CD4-positive, alpha-beta T cell (primary cell): Measurements from ENCODE around the gene ADGRG6. TPM values are rescaled to one million over a fixed set of nuclear protein-coding genes. Genes with fewer than 3 reads are reported as not detected.

Experiments used
- ATAC-seq: fragments of 200-7000 bp; cut with Tn5 transposase; one replicate; pipeline ENCODE4 v1.10.0; 2022; ENCODE audit warnings: mild to moderate bottlenecking; ENCODE audit not compliant: poor library complexity
- CTCF ChIA-PET: fragments of 350-600 bp; sonication (Branson Sonifier 250); formaldehyde crosslinking; loops from one replicate; lab custom pipeline; 2021; ENCODE audit warnings: antibody characterized with exemption, inconsistent platforms; lab: Charles Lee
- POLR2A ChIA-PET: fragments of 350-600 bp; sonication (Branson Sonifier 250); formaldehyde crosslinking; loops from one replicate; lab custom pipeline; 2021; ENCODE audit warnings: antibody characterized with exemption, inconsistent platforms; lab: Charles Lee
- DNase-seq, 14 experiments: peaks; one replicate each; pipeline ENCODE4 v3.0.0-alpha.2; 2013 to 2020; ENCODE audit warnings: mixed read lengths in 2 of 14
- H3K27ac ChIP-seq, 2 donors: one replicate each; pipeline versions ENCODE4 v1.5.1 to v1.7.0; 2013; ENCODE audit warnings: low read length in 2 of 2, low read depth in 1 of 2, mild to moderate bottlenecking in 1 of 2
- H3K27me3 ChIP-seq, 2 experiments: 1 replicate in 1 of 2; 2 replicates in 1 of 2; pipeline versions ENCODE4 v1.6.1 to v1.7.0; 2013; ENCODE audit warnings: low read length in 2 of 2, control low read depth in 1 of 2, mild to moderate bottlenecking in 1 of 2, moderate library complexity in 1 of 2; ENCODE audit not compliant: insufficient read depth in 2 of 2, control insufficient read depth in 1 of 2
- H3K36me3 ChIP-seq: one replicate; pipeline ENCODE4 v1.6.1; 2013; ENCODE audit warnings: low read length, control low read depth; ENCODE audit not compliant: insufficient read depth
- H3K4me1 ChIP-seq: one replicate; pipeline ENCODE4 v1.6.1; 2013; ENCODE audit warnings: low read length, control low read depth; ENCODE audit not compliant: insufficient read depth
- H3K4me3 ChIP-seq: one replicate; pipeline ENCODE4 v1.5.1; 2013; ENCODE audit warnings: mild to moderate bottlenecking, low read length, moderate library complexity
- H3K9me3 ChIP-seq, 2 experiments: 1 replicate in 1 of 2; 2 replicates in 1 of 2; pipeline versions ENCODE4 v1.6.1 to v1.7.0; 2013; ENCODE audit warnings: low read length in 2 of 2, mild to moderate bottlenecking in 2 of 2, control low read depth in 1 of 2, moderate library complexity in 1 of 2; ENCODE audit not compliant: control insufficient read depth in 1 of 2, insufficient read depth in 1 of 2
- H3K27ac Mint-ChIP-seq: one replicate; pipeline ENCODE4 v1.8.0; 2020; ENCODE audit warnings: mixed read lengths
- H3K27me3 Mint-ChIP-seq: one replicate; pipeline ENCODE4 v1.8.0; 2021; ENCODE audit warnings: mixed read lengths
- H3K36me3 Mint-ChIP-seq: one replicate; pipeline ENCODE4 v1.8.0; 2021; ENCODE audit warnings: low read depth, mixed read lengths
- H3K4me1 Mint-ChIP-seq: one replicate; pipeline ENCODE4 v1.8.0; 2021; ENCODE audit warnings: low read depth, mixed read lengths
- H3K4me3 Mint-ChIP-seq: one replicate; pipeline ENCODE4 v1.8.0; 2020; ENCODE audit warnings: mild to moderate bottlenecking, mixed read lengths
- H3K9me3 Mint-ChIP-seq: one replicate; pipeline ENCODE4 v1.8.0; 2020; ENCODE audit warnings: mixed read lengths
- intact Hi-C, 2 experiments: fragments of 100-400 bp; cut with DNase I in 1 of 2; cut with micrococcal nuclease in 1 of 2; formaldehyde crosslinking; loops; one replicate each; pipeline versions ENCODE4 v1.15.1 to v1.9.0; 2023 to 2025; cut with DNase I, micrococcal nuclease
- total RNA-seq, 174 experiments: library from RNA in 2 of 174; stranded (reverse) in 2 of 174; gene quantifications; one replicate each; pipeline ENCODE4 v1.2.3 and lab custom pipeline; 2021 to 2026
- TF ChIP-seq, protein P1 (sequence below): fragments of 200-600 bp; IDR thresholded peaks from one replicate; pipeline ENCODE4 v1.8.0; 2022; ENCODE audit warnings: antibody characterized with exemption, mild to moderate bottlenecking

Gene ADGRG6
- total RNA-seq, 2 experiments from 2014 or later, result 0.31 to 0.63 TPM

GRCh38 chr6:142336787-142337186 lies 35.0 kb downstream of the ADGRG6 start:
- H3K27me3 Mint-ChIP-seq, result peaks cover 1% of the 10 kb centered on the region
- no peak overlapping the region for H3K4me3 Mint-ChIP-seq
- ChIA-PET CTCF (no interaction called here), POLR2A (interaction anchor here (1.6 kb wide), 1 partner anchor 20 kb away, joined by 3 read pairs; no protein-coding TSS in a partner anchor)
- H3K4me1 Mint-ChIP-seq, result peaks cover under 1% of the 10 kb centered on the region
- intact Hi-C loops, result no loop called here
- no peaks in the 10 kb centered on the region for H3K9me3 Mint-ChIP-seq
- H3K27me3 ChIP-seq, result no peaks in the 10 kb centered on the region
- H3K4me1 ChIP-seq, result no peaks in the 10 kb centered on the region
- H3K27ac Mint-ChIP-seq, result no peak overlapping the region
- H3K27ac ChIP-seq, result no peak overlapping the region
- H3K36me3 Mint-ChIP-seq, result no peaks in the 10 kb centered on the region
- no peak for ATAC-seq
- TF ChIP-seq, protein P1, sequence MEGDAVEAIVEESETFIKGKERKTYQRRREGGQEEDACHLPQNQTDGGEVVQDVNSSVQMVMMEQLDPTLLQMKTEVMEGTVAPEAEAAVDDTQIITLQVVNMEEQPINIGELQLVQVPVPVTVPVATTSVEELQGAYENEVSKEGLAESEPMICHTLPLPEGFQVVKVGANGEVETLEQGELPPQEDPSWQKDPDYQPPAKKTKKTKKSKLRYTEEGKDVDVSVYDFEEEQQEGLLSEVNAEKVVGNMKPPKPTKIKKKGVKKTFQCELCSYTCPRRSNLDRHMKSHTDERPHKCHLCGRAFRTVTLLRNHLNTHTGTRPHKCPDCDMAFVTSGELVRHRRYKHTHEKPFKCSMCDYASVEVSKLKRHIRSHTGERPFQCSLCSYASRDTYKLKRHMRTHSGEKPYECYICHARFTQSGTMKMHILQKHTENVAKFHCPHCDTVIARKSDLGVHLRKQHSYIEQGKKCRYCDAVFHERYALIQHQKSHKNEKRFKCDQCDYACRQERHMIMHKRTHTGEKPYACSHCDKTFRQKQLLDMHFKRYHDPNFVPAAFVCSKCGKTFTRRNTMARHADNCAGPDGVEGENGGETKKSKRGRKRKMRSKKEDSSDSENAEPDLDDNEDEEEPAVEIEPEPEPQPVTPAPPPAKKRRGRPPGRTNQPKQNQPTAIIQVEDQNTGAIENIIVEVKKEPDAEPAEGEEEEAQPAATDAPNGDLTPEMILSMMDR, result no peak
- no peak for DNase-seq
- H3K9me3 ChIP-seq, result no peaks in the 10 kb centered on the region
- H3K36me3 ChIP-seq, result no peaks in the 10 kb centered on the region
- no peak overlapping the region for H3K4me3 ChIP-seq

- POLR2A ChIA-PET, result no interaction called here
- H3K36me3 Mint-ChIP-seq, result no peaks in the 10 kb centered on the region
- H3K36me3 ChIP-seq, result no peaks in the 10 kb centered on the region
- TF ChIP-seq, protein P1, result no peak
- H3K4me1 ChIP-seq, result no peaks in the 10 kb centered on the region
- H3K9me3 ChIP-seq, result no peaks in the 10 kb centered on the region
- no peak overlapping the region for H3K4me3 Mint-ChIP-seq
- H3K4me1 Mint-ChIP-seq, result no peaks in the 10 kb centered on the region
- CTCF ChIA-PET, result no interaction called here
- intact Hi-C loops, result no loop called here
- DNase-seq (no peak), ATAC-seq (no peak)
- peaks cover 0 to 7% of the 10 kb centered on the region in 2 experiments for H3K27me3 ChIP-seq
- no peak overlapping the region for H3K4me3 ChIP-seq
- no peak overlapping the region for H3K27ac Mint-ChIP-seq
- H3K9me3 Mint-ChIP-seq, result no peaks in the 10 kb centered on the region
- H3K27me3 Mint-ChIP-seq, result peaks cover 8% of the 10 kb centered on the region
- H3K27ac ChIP-seq, result no peak overlapping the region
Observed at GRCh38 chr6:142339113-142339512, 37.3 kb downstream of the ADGRG6 start.

DNA sequence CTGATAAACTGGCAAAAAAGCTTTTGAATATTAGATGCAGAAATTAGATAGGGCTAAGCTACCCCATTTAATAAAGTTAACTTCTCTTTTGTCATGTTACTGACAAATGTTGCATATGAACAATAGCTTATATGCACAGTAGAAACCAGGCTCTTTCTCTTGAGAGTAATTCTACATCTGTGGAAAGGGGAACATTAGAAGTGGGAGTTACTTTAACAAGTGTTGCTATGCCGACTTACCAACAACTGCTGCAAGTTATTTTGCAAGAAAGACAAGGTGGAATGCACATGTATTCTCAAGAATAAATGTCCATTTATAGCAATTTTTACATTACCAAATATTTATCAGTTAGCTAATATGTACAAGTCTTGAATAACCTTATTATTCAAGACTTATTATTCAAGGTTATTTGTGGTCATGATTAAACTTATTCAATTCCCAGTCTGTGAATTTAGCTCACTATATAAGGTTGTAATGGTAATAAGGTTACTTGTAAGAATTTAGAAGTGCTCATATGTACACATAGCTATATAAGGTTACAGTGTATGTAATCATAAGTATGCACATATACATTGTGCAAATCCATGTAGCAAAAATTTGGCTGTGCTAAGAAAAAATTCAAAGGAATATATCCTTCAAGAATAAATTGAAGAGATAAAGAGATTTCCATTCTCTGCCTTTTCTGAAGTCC lies 38.3 kb downstream of the ADGRG6 start:
- Histone ChIP-seq H3K36me3 (no peaks in the 10 kb centered on the region), H3K4me1 (no peaks in the 10 kb centered on the region), H3K27me3 (peaks cover 0 to 7% of the 10 kb centered on the region in 2 experiments), H3K27ac (no peak overlapping the region), H3K4me3 (no peak overlapping the region), H3K9me3 (no peaks in the 10 kb centered on the region)
- TF ChIP-seq, protein P1, result no peak
- ChIA-PET POLR2A (no interaction called here), CTCF (no interaction called here)
- Mint-ChIP-seq H3K36me3 (no peaks in the 10 kb centered on the region), H3K27me3 (peaks cover 11% of the 10 kb centered on the region), H3K4me1 (no peaks in the 10 kb centered on the region), H3K27ac (no peak overlapping the region), H3K9me3 (no peaks in the 10 kb centered on the region), H3K4me3 (no peak overlapping the region)
- ATAC-seq (no peak), DNase-seq (no peak)
- intact Hi-C loops, result no loop called here
